ENCODE data around the gene VMAC. TPM values are rescaled to one million over a fixed set of nuclear protein-coding genes. Genes with fewer than 3 reads are reported as not detected.

VMAC gene
- total and polyA plus RNA-seq, 2 of the 8 experiments (the other 6 are each of a cell fraction or from before 2014, with no cell fraction given): 1.3 to 2.2 TPM

DNA sequence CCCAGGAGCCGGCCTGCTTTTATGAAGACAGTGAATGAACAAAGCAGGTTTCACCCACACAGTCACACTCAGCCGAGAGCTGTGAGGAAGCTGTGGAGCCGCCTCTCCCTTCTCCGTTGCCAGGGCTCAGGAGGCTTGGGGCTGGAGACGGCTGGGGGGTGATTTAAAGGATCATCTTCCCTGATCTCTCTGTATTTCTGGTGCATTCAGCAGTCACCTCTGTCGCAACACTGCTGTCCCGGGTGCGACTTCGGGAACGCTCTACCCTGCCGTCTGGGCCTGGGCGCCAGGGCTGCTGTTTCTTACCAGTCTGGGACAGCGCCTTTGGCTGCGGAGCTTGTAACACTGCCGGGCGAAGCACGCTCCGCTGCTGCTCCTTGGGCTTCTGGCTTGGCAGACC lies 27.5 kb downstream of the VMAC start:
- Histone ChIP-seq H3K4me2 (ENCODE audit: insufficient read depth in 1 of 2, low read depth in 2 of 2, low read length in 2 of 2) (no peak overlapping the region), H4K5ac (ENCODE audit: insufficient read length, low read depth, low read length) (no peak overlapping the region), H3K9me3 (ENCODE audit: insufficient read depth in 2 of 2, low read depth in 1 of 2, low read length in 1 of 2) (no peaks in the 10 kb centered on the region), H3K9ac (replicated peaks in 1 of 4; ENCODE audit: extremely low read depth in 1 of 4, low read depth in 3 of 4, low read length in 3 of 4) (no peak overlapping the region), H2BK15ac (ENCODE audit: low read length) (no peak overlapping the region), H2BK20ac (ENCODE audit: low read length) (no peak overlapping the region), H3K4me3 (ENCODE audit: extremely low read depth in 1 of 4, insufficient read depth in 2 of 4, low read depth in 3 of 4, low read length in 4 of 4) (no peak overlapping the region), H4K91ac (replicated peaks; ENCODE audit: insufficient read length, low read length) (no peak overlapping the region), H3K79me2 (ENCODE audit: control insufficient read depth in 1 of 2, insufficient read depth in 2 of 2, low read length in 2 of 2) (peaks cover 0 to 6% of the 10 kb centered on the region in 2 experiments; a peak in 1 of 4 replicates), H4K8ac (ENCODE audit: extremely low read depth, insufficient read depth, low read length) (no peak overlapping the region), H3K4me1 (replicated peaks in 1 of 4; ENCODE audit: control insufficient read depth in 3 of 4, insufficient read depth in 4 of 4, low read length in 3 of 4) (no peaks in the 10 kb centered on the region), H4K20me1 (replicated peaks in 1 of 2; ENCODE audit: control insufficient read depth in 1 of 2, insufficient read depth in 2 of 2, low read length in 2 of 2) (peaks cover 11 to 30% of the 10 kb centered on the region in 2 experiments), H3K4ac (replicated peaks; ENCODE audit: insufficient read length, low read depth, low read length) (no peak overlapping the region), H3K27me3 (replicated peaks in 1 of 4; ENCODE audit: control insufficient read depth in 3 of 4, extremely low read depth in 1 of 4, insufficient read depth in 3 of 4, low read length in 3 of 4) (no peaks in the 10 kb centered on the region; a peak in 1 of 7 replicates), H3K79me1 (ENCODE audit: low read depth, low read length) (peaks cover 10% of the 10 kb centered on the region), H2AK5ac (ENCODE audit: low read depth, low read length) (no peak overlapping the region), H3K23me2 (ENCODE audit: low read depth, low read length) (no peaks in the 10 kb centered on the region), H3K27ac (ENCODE audit: low read depth, low read length) (no peak overlapping the region), H3K18ac (ENCODE audit: extremely low read depth, low read length) (no peak overlapping the region), H3K23ac (ENCODE audit: insufficient read length) (no peak overlapping the region), H3K56ac (replicated peaks; ENCODE audit: insufficient read length, low read depth, low read length) (no peak overlapping the region), H2BK120ac (replicated peaks; ENCODE audit: low read depth, low read length) (no peak overlapping the region), H2BK5ac (ENCODE audit: low read depth, low read length) (no peak overlapping the region), H3K36me3 (ENCODE audit: control insufficient read depth in 2 of 4, insufficient read depth in 4 of 4, low read length in 3 of 4) (peaks cover 14 to 34% (median 23%) of the 10 kb centered on the region in 4 experiments), H3K14ac (ENCODE audit: insufficient read length) (no peak overlapping the region), H2AFZ (ENCODE audit: low read length) (no peak overlapping the region), H2BK12ac (ENCODE audit: low read depth, low read length) (no peak overlapping the region)
- DNase-seq (ENCODE audit: low read depth in 1 of 2, low spot score in 2 of 2) (no peak), FAIRE-seq (no peak)
- WGBS, 2 experiments (ENCODE audit: extremely low coverage in 1 of 2, insufficient coverage in 1 of 2, insufficient read length in 1 of 2, insufficient replicate concordance in 2 of 2, low coverage in 1 of 2, low lambda C conversion rate in 2 of 2, missing lambda C conversion rate in 1 of 2): 91% methylated on average over 18 of the region's 18 CpGs; no CpG with 5 or more reads in 1 of the 2 experiments
- POLR2A ChIA-PET (ENCODE audit: partially characterized antibody): no interaction called here
- CTCF ChIA-PET (ENCODE audit: partially characterized antibody): interaction anchor here (0.6 kb wide), 1 partner anchor 90 kb away, joined by 4 read pairs; no protein-coding TSS in a partner anchor
- TF ChIP-seq MAFK (IDR thresholded peaks at IDR 0.05; ENCODE audit: low read depth, low read length) (no peak), YY1 (IDR thresholded peaks at IDR 0.05; ENCODE audit: low read depth, low read length) (no peak), EZH2 (IDR thresholded peaks at IDR 0.05; ENCODE audit: low read depth, low read length, severe bottlenecking) (no peak), GTF2F1 (IDR thresholded peaks at IDR 0.05; ENCODE audit: borderline replicate concordance, low read depth, low read length) (no peak), NANOG (IDR thresholded peaks at IDR 0.05; ENCODE audit: insufficient read depth, low read depth, low read length, poor library complexity, severe bottlenecking) (no peak), EGR1 (IDR thresholded peaks at IDR 0.05; ENCODE audit: borderline replicate concordance, low read depth, low read length) (no peak), KDM5A (IDR thresholded peaks at IDR 0.05; ENCODE audit: low read length) (no peak)
